Bronchial smooth muscle cell (primary cell): ENCODE results near the gene ADORA3. TPM values are rescaled to one million over a fixed set of nuclear protein-coding genes. Genes with fewer than 3 reads are reported as not detected.

Experiments used
- total RNA-seq: library from RNA; depleted of rRNA; stranded (reverse); fragments of >200 nt; gene quantifications from 2 replicates; pipeline ENCODE4 v1.2.1, GENCODE V29; 2014

Gene ADORA3
- total RNA-seq = 0.16 and 0.17 TPM in 2 replicates

GRCh38 chr1:111503585-111504060 is at the start of gene ADORA3, which contains the start of gene TMIGD3:
TSS of gene ADORA3 (minus strand) at chr1:111503633. CDS start at chr1:111503354, 279 bp downstream.
TSS of gene TMIGD3 (minus strand) at chr1:111503633. CDS start at chr1:111503354, 279 bp downstream.

Other genes starting within 250 kb of the ADORA3 start
- 0.26 TPM in 1 of 2 replicates, not detected in the other for gene CHIA, start 212.8 kb downstream of the ADORA3 start, total RNA-seq
- gene OVGP1, start 75.9 kb downstream of the ADORA3 start, total RNA-seq = 0.43 and 0.63 TPM in 2 replicates
- gene WDR77, start 54.4 kb downstream of the ADORA3 start, total RNA-seq = 15.3 and 20.5 TPM in 2 replicates
- gene ATP5PB, start 54.2 kb downstream of the ADORA3 start, total RNA-seq = 267 and 268 TPM in 2 replicates
- 0.09 TPM in 1 of 2 replicates, not detected in the other for gene C1orf162, start 29.6 kb downstream of the ADORA3 start, total RNA-seq
- gene TMIGD3, start within 50 bp of the ADORA3 start, total RNA-seq = 0.16 TPM in 1 of 2 replicates, not detected in the other
- 14.2 and 26.4 TPM in 2 replicates for gene RAP1A, start 116.2 kb upstream of the ADORA3 start, total RNA-seq
- gene INKA2, start 235.8 kb upstream of the ADORA3 start, total RNA-seq = 0.63 and 0.77 TPM in 2 replicates